HG03175 (cell line): Measurements from ENCODE around the gene GALNT15.

Experiments used
- ATAC-seq: cut with Tn5 transposase; IDR thresholded peaks from one replicate; pipeline ENCODE4 v1.9.1; 2021; ENCODE audit warnings: mild to moderate bottlenecking, moderate library complexity; ENCODE audit not compliant: unreplicated experiment

Gene GALNT15

GRCh38 chr3:16279010-16279801 is 104.7 kb downstream of the GALNT15 start:
- ATAC-seq, result no peak

- ATAC-seq, result no peak
Observed at GRCh38 chr3:16280671-16281070, 106.2 kb downstream of the GALNT15 start.
